Peyer's patch (tissue), 4 donors: Measurements from ENCODE around the gene ANO2.

Source experiments
- CTCF ChIP-seq, 6 experiments: fragments of 450-650 bp in 4 of 6; fragments of 200-600 bp in 2 of 6; sonication (generic) in 1 of 6; IDR thresholded peaks; one replicate each; pipeline ENCODE4 v1.5.1; 2017 to 2019; ENCODE audit warnings: antibody characterized with exemption in 6 of 6, mild to moderate bottlenecking in 3 of 6, moderate library complexity in 1 of 6
- POLR2A ChIP-seq, 2 donors: fragments of 450-650 bp; IDR thresholded peaks; one replicate each; pipeline ENCODE4 v1.5.1; 2017; ENCODE audit warnings: antibody characterized with exemption in 2 of 2, mild to moderate bottlenecking in 2 of 2, moderate library complexity in 2 of 2

- TF ChIP-seq CTCF (IDR thresholded peaks at IDR 0.05) (no peak), POLR2A (IDR thresholded peaks at IDR 0.05) (no peak)
Measured at GRCh38 chr12:5912437-5913334, 32.4 kb downstream of the ANO2 start.
